GM12878 (cell line): ENCODE results near the gene IGF2R.

Source experiments
- BCLAF1 ChIP-seq: fragments of 450-650 bp; IDR thresholded peaks from 2 replicates; pipeline ENCODE4 v1.6.1; 2017; ENCODE audit warnings: antibody characterized with exemption, mild to moderate bottlenecking, moderate library complexity
- BHLHE40 ChIP-seq, 2 experiments: fragments of 450-650 bp in 1 of 2; IDR thresholded peaks; 2 replicates each; pipeline ENCODE4 v1.6.1; 2011 to 2017; ENCODE audit warnings: low read depth in 2 of 2, borderline replicate concordance in 1 of 2, improper control_type of control experiment in 1 of 2, low read length in 1 of 2, mild to moderate bottlenecking in 1 of 2
- BMI1 ChIP-seq: fragments of 450-650 bp; IDR thresholded peaks from 2 replicates; pipeline ENCODE4 v1.6.1; 2016; ENCODE audit warnings: mild to moderate bottlenecking, moderate library complexity, borderline replicate concordance
- CTCF ChIP-seq, 3 experiments: IDR thresholded peaks in 2 of 3; conservative IDR thresholded peaks in 1 of 3; 2 replicates each; pipeline ENCODE4 v1.5.1; 2011; ENCODE audit warnings: low read depth in 3 of 3, low read length in 3 of 3, mild to moderate bottlenecking in 3 of 3, control low read depth in 2 of 3, moderate library complexity in 2 of 3, inconsistent platforms in 1 of 3, mixed read lengths in 1 of 3; ENCODE audit not compliant: control insufficient read depth in 2 of 3, insufficient read depth in 1 of 3; ENCODE audit errors: extremely low read depth in 1 of 3
- HCFC1 ChIP-seq: fragments of 150-350 bp; IDR thresholded peaks from 2 replicates; pipeline ENCODE4 v1.6.1; 2014; ENCODE audit warnings: low read length
- HDAC2 ChIP-seq: fragments of 200-600 bp; sonication (generic); IDR thresholded peaks from 2 replicates; pipeline ENCODE4 v1.6.1; 2017
- POLR2A ChIP-seq: IDR thresholded peaks from 2 replicates; pipeline ENCODE4 v1.6.1; 2011; ENCODE audit warnings: low read depth, mild to moderate bottlenecking, low read length
- SP1 ChIP-seq: IDR thresholded peaks from one replicate; pipeline ENCODE4 v1.6.1; 2011; ENCODE audit warnings: low read depth, low read length
- ZNF217 ChIP-seq: fragments of 450-650 bp; IDR thresholded peaks from 2 replicates; pipeline ENCODE4 v1.6.1; 2017; ENCODE audit warnings: antibody characterized with exemption, mild to moderate bottlenecking
- ZZZ3 ChIP-seq: IDR thresholded peaks from 2 replicates; pipeline ENCODE4 v1.6.1; 2011; ENCODE audit warnings: low read depth; ENCODE audit not compliant: control insufficient read depth, insufficient read length

GRCh38 chr6:160067564-160067963 is 98.7 kb downstream of the IGF2R start:
- no peak for TF ChIP-seq POLR2A
- TF ChIP-seq BMI1 = no peak
- no peak for TF ChIP-seq ZNF217
- TF ChIP-seq BHLHE40 (IDR thresholded peaks at IDR 0.05; ENCODE audit: borderline replicate concordance in 1 of 2, low read depth in 2 of 2, low read length in 1 of 2) = no peak
- no peak for TF ChIP-seq CTCF (IDR thresholded peaks at IDR 0.05 in 2 of 3, conservative IDR thresholded peaks at IDR 0.05 in 1 of 3; ENCODE audit: control insufficient read depth in 2 of 3, extremely low read depth in 1 of 3, insufficient read depth in 1 of 3, low read depth in 3 of 3, low read length in 3 of 3)
- no peak for TF ChIP-seq ZZZ3
- TF ChIP-seq HCFC1 = no peak
- no peak for TF ChIP-seq HDAC2
- TF ChIP-seq BCLAF1 = no peak
- no peak for TF ChIP-seq SP1
